Stimulated activated CD4-positive, alpha-beta T cell treated with anti-CD3 and anti-CD28 coated beads, Interleukin-4, amount 100 ng/mL, for 48 hours (primary cell): ENCODE results near the gene CCDC200.
"Not testable (repeated sequence)": the region's sequence is repeated elsewhere in the genome, so short reads cannot be mapped to it uniquely, and the experiment has no call there.

Experiments used
- DNase-seq, 2 donors: peaks; one replicate each; pipeline ENCODE4 v3.0.0-alpha.2; 2020; ENCODE audit warnings: low read depth in 2 of 2

Gene CCDC200

DNA sequence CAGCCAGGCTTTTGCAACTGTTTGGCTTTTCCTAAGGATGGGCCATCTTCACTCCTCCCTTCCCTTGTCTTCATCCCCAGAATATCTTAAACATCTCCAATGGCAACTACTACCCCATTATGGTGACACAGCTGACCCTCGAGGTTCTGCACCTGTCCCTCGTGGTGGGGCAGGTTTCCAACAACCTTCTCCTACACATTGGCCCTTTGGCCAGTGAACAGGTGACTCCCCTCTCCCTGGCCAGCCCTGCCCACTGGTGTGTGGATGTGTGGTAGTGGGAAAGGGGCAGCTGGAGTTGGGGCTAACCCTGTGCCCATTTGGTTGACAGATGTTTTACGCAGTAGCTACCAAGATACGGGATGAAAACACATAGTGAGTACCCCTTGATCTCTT is 12.1 kb downstream of the CCDC200 start:
- no peak for DNase-seq

DNA sequence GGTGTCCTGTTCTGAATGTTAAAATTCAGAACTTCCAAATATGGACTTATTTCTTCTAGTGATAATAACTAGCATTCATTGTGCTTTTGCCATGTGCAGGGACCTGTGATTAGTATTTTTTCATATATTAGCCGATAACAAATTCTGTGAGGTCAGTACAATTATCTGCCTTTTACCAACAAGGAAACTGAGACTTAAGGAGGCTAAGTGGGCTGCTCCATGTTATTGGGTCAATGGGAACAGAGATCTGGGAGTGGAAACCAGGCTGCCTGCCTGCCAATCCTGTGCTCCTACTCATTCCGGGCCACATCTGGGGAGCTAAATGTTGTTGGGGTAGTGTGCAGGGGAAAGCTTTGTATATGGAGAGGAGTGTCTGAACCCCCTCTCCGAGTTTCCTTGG is 13.1 kb downstream of the CCDC200 start:
- DNase-seq = no peak

DNA sequence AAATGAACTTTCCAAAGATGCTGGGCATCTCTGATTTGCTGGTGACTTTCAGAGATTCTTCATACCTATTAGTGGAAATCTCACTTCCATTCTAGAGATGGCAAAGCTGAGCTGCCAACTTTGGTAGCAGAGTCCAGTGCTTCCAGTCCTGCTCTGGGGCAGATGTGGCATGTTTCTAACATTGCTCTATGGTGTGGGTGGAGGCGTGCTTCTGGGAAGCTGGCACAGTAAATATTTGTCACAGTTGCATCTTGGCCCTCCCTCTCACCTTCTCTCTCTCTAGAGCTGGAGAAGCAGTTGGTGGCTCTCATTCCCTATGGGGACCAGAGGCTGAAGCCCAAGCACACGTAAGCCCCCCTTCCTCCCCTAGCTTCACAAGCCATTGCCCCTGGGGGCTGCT is 14.9 kb downstream of the CCDC200 start:
- DNase-seq = no peak

DNA sequence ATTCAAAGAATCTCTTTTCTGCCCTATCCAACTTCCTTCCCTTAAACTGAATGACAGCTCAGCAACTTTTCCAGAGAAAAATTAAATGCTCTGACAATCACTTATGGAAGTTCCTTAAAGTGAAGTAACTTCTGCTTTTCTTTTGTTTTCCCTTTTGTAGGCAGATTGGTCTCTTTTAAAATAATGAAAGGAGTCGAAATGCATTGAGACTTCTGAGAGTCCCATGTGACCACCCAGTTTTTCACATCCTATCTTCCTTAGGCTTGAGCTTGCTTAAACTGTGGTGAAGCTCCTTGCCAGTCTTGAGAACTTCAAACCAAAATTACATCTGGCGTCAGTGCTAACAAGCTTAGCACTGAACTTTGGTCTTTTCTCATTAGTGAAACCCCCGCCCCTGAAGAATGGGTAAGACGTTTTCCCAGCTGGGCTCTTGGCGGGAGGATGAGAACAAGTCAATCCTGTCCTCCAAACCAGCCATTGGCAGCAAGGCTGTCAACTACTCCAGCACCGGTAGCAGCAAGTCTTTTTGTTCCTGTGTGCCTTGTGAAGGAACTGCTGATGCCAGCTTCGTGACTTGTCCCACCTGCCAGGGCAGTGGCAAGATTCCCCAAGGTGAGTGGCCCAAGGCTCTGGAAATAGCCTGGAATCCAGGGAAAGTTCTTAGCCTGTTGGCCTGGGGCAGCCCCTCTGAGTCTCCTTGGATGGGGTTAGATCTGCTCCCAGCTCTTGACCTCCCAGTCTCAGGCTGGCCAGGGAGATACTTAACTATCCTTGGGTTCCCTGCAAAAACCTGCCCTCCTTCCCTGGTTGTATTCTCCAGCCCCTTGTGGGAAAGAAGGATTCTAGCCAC is 15.6 kb downstream of the CCDC200 start:
- no peak for DNase-seq

- peak; percentile 60 to 64 for DNase-seq
Measured at GRCh38 chr17:43211480-43212402, 16.7 kb downstream of the CCDC200 start, which contains the start of gene TMEM106A. TMEM106A (plus strand) TSS chr17:43211875; CDS start chr17:43213042, 1,167 bp downstream.

- DNase-seq = no peak
Measured at GRCh38 chr17:43211123-43211479, 17.3 kb downstream of the CCDC200 start.

DNA sequence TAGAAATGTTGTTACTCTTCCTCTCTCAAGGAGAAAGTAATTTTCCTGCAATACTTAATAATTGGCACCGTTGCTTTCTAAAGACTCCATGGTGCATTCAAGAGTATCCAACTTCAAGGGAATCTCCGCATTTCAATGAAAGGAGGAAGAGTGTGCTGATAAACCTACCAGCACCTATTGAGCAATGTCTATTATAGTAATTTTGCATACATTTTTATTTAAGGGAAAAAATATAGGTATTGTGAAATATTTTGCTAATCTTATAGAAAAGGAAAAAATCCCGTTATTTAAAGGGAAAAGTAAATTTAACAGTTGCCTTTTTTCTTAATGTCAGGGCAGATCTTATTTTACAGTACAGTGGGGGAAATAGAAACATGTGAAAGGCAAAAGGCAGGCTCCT is 17.8 kb downstream of the CCDC200 start:
- DNase-seq = no peak

DNA sequence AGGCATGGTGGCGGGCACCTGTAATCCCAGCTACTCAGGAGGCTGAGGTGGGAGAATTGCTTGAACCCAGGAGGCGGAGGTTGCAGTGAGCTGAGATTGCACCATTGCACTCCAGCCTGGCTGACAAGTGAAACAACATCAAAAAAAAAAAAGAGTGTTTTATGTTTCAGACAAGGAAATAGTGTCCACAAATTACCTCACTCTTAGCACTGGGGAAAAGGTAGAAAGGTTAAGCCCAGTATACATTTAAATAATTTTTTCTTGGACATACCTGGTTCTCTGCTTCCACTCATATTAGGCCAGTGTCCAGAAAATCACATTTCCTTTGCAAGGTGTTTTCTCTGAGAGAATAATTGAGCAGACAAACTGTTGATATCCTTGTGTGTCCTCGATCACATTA is 25.4 kb downstream of the CCDC200 start:
- DNase-seq = not testable (repeated sequence)

GRCh38 chr17:43200127-43200526 is 28.3 kb downstream of the CCDC200 start:
- DNase-seq = no peak

- no peak for DNase-seq
Measured at GRCh38 chr17:43199633-43200032, 28.8 kb downstream of the CCDC200 start.

DNA sequence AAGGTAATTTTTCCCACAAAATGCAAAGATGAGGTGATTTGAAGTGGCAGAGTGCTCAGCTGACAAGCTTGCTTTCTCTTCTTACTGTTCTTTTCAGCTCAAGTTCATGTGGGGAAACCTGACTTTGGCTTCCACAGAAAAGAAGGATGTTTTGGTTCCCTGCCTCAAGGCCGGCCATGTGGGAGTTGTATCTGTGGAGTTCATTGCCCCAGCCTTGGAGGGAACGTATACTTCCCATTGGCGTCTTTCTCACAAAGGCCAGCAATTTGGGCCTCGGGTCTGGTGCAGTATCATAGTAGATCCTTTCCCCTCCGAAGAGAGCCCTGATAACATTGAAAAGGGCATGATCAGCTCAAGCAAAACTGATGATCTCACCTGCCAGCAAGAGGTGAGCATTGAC is 35.2 kb downstream of the CCDC200 start:
- DNase-seq = no peak

GRCh38 chr17:43186656-43187055 is 41.8 kb downstream of the CCDC200 start:
- DNase-seq = not testable (repeated sequence)

DNA sequence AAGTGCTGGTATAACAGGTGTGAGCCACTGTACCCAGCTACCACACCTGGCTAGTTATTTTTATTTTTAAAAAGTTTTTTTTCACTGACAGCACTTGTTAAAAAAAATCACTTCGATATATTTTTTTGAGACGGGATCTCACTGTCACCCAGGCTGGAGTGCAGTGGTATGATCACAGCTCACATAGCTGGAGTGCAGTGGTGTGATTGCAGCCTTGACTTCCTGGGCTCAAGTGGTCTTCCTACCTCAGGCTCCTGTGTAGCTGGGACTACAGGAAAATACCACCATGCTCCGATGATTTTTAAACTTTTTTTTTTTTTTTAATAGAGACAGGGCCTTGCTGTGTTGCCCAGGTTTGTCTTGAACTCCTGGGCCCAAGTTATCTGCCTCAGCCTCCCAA is 44.5 kb downstream of the CCDC200 start:
- DNase-seq = no peak

- DNase-seq = no peak
Measured at GRCh38 chr17:43176119-43176570, 52.3 kb downstream of the CCDC200 start.

DNA sequence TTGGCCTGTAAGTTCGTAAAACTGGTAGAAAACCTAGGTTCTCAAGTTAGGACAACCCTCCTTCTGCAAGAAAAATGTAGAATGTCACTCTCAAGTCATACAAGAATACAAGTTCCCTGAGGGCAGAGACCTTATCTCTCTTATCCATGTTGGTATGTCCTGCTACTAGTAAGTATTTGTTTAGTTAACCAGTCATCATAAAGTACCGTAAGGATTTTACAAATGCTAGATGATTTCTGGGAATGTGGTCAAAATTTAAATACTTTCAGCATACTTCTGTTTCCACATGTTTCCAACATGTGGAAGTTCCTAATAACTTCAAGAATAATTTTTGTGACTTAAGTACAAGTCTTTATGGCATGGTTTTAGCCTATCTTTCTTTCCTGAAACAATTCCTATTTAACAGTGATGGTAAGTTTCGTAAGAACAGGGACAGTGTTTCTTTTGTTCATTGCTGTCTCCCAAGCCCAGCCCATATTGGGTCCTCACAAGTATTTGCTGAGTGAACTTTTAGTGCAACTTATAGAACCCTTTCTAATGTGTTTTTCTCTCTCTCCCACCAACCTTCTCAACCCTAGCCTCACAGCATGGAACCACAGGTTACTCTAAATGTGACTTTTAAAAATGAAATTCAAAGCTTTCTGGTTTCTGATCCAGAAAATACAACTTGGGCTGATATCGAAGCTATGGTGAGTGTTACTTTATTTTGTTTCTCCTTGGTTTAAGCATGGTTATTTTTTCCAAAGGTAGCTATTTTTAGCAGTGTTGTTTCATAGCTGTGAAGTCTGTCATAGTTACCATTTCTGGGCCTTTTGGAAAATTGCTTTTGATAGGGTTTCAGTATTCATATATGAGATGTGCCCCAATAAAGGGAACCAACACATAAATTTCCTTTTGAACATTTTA is 53.0 kb downstream of the CCDC200 start:
- no peak for DNase-seq

DNA sequence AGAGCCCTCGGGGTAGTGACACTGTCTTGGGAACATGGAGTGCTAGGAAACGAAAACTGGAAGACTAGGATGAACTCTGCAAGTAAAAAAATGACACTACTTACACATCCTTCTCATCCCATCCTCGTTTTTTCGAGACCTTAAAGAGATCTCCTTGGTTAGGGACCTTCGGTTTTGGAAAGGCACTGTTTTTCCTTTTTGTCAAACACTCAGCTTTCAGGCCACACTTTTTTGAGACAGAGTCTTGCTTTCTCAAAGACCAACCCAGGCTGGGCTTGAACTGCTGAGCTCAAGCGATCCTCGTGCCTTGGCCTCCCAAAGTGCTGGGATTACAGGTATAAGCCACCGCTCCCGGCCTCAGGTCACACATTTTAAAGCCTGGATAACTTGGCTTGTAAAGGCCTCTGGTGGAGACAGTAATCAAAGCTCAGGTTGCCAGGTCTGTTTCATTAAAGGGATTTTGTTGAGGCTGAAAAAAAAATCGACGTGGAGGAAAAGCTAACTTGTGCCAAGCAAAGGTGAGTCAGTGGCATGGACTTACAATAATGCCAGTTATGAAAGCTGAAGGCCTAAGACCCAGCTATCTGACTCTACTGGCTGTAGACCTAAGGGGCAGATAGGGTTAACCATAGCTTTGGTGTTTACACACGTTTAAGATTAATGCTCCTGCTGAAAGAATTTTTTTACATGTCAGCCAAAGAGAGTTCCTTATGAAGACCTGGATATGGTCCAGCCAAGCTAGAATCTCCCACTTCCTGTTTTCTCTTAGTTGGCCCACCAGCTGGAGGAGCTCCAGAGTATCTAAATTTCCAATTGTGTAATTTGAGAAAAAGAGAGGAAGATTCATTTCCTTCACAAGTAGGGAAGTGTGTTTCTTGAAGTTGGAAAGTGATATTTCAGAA is 56.6 kb downstream of the CCDC200 start:
- peak in 1 of 2 donors; percentile 6 for DNase-seq
